IMR-90 (cell line): ENCODE results near the gene GPR107. TPM values are rescaled to one million over a fixed set of nuclear protein-coding genes. Genes with fewer than 3 reads are reported as not detected.

Experiments used
- ATAC-seq: fragments of 200-7000 bp; cut with Tn5 transposase; 2 replicates; pipeline ENCODE4 v1.9.1; 2020; ENCODE audit warnings: low read depth, mild to moderate bottlenecking, moderate library complexity
- BruUV-seq: library from RNA; stranded (reverse); fragments of 400-500 nt; replicated peaks from 2 replicates; lab custom pipeline; 2021; lab: Mats Ljungman, UMichigan
- CTCF ChIA-PET: fragments of 300-600 bp; formaldehyde crosslinking; extraction: SDS; loops from one replicate; lab custom pipeline; 2021; ENCODE audit warnings: antibody characterized with exemption; lab: Yijun Ruan, JAX
- POLR2A ChIA-PET: fragments of 300-600 bp; sonication (Branson Sonifier 250); formaldehyde crosslinking; loops from one replicate; lab custom pipeline; 2022; ENCODE audit warnings: antibody characterized with exemption; ENCODE audit not compliant: unreplicated experiment; lab: Charles Lee
- DNase-seq: peaks from one replicate; pipeline ENCODE4 v3.0.0; 2013
- H2AFZ ChIP-seq: replicated peaks from 2 replicates; pipeline ENCODE3; 2013; ENCODE audit warnings: low read length, mild to moderate bottlenecking; ENCODE audit not compliant: poor library complexity
- H2AK5ac ChIP-seq: 2 replicates; pipeline ENCODE4 v1.6.1; 2013; ENCODE audit warnings: low read depth, low read length, inconsistent platforms
- H2AK9ac ChIP-seq: replicated peaks from 2 replicates; pipeline ENCODE3; 2013; ENCODE audit warnings: mild to moderate bottlenecking, low read depth, low read length, moderate library complexity; ENCODE audit not compliant: poor library complexity
- H2BK120ac ChIP-seq: 2 replicates; pipeline ENCODE4 v1.6.1; 2013; ENCODE audit warnings: low read depth, low read length, inconsistent platforms
- H2BK15ac ChIP-seq: 3 replicates; pipeline ENCODE4 v1.6.1; 2013; ENCODE audit warnings: low read depth, low read length, inconsistent platforms
- H2BK20ac ChIP-seq: 2 replicates; pipeline ENCODE4 v1.6.1; 2013; ENCODE audit warnings: low read depth, mild to moderate bottlenecking, inconsistent platforms, low read length, moderate library complexity
- H2BK5ac ChIP-seq: 2 replicates; pipeline ENCODE4 v1.6.1; 2013; ENCODE audit warnings: mild to moderate bottlenecking, low read depth, low read length, inconsistent platforms; ENCODE audit not compliant: poor library complexity, severe bottlenecking
- H3K14ac ChIP-seq: replicated peaks from 2 replicates; pipeline ENCODE4 v1.6.1; 2013; ENCODE audit warnings: low read depth, low read length, inconsistent platforms
- H3K18ac ChIP-seq: 2 replicates; pipeline ENCODE4 v1.6.1; 2013; ENCODE audit warnings: low read depth, low read length, control low read depth
- H3K23ac ChIP-seq: 2 replicates; pipeline ENCODE4 v1.6.1; 2013; ENCODE audit warnings: low read depth, low read length, inconsistent platforms
- H3K27ac ChIP-seq: 2 replicates; pipeline ENCODE4 v1.5.1; 2013; ENCODE audit warnings: mild to moderate bottlenecking, control low read depth, low read length; ENCODE audit not compliant: insufficient read depth
- H3K27me3 ChIP-seq: 2 replicates; pipeline ENCODE4 v1.6.1; 2013; ENCODE audit warnings: low read length; ENCODE audit not compliant: control insufficient read depth, insufficient read depth
- H3K36me3 ChIP-seq: 2 replicates; pipeline ENCODE4 v1.6.1; 2013; ENCODE audit warnings: low read length, mixed read lengths; ENCODE audit not compliant: control insufficient read depth, insufficient read depth
- H3K4ac ChIP-seq: 2 replicates; pipeline ENCODE4 v1.6.1; 2013; ENCODE audit warnings: low read depth, low read length, inconsistent platforms
- H3K4me1 ChIP-seq: 2 replicates; pipeline ENCODE4 v1.6.1; 2013; ENCODE audit warnings: low read length, mixed read lengths; ENCODE audit not compliant: control insufficient read depth, insufficient read depth
- H3K4me2 ChIP-seq: 2 replicates; pipeline ENCODE4 v1.6.1; 2013; ENCODE audit warnings: low read depth, mild to moderate bottlenecking, control low read depth, low read length, moderate library complexity
- H3K4me3 ChIP-seq: 2 replicates; pipeline ENCODE4 v1.5.1; 2013; ENCODE audit warnings: low read depth, mild to moderate bottlenecking, control low read depth, low read length, moderate library complexity; ENCODE audit not compliant: insufficient read depth
- H3K56ac ChIP-seq: 2 replicates; pipeline ENCODE4 v1.6.1; 2013; ENCODE audit warnings: low read length, inconsistent platforms; ENCODE audit not compliant: insufficient read depth; ENCODE audit errors: extremely low read depth
- H3K79me1 ChIP-seq, 2 experiments: 2 replicates each; pipeline ENCODE4 v1.6.1; 2013; ENCODE audit warnings: low read length in 2 of 2, inconsistent platforms in 1 of 2, low read depth in 1 of 2
- H3K9ac ChIP-seq: 2 replicates; pipeline ENCODE4 v1.6.1; 2013; ENCODE audit warnings: low read depth, low read length, control low read depth
- H3K9me1 ChIP-seq: 2 replicates; pipeline ENCODE4 v1.6.1; 2013; ENCODE audit warnings: low read length, inconsistent platforms; ENCODE audit not compliant: insufficient read depth
- H3K9me3 ChIP-seq: 2 replicates; pipeline ENCODE4 v1.6.1; 2013; ENCODE audit warnings: low read length; ENCODE audit not compliant: control insufficient read depth, insufficient read depth
- H4K20me1 ChIP-seq: 2 replicates; pipeline ENCODE4 v1.6.1; 2013; ENCODE audit warnings: low read length, inconsistent platforms; ENCODE audit not compliant: insufficient read depth
- H4K5ac ChIP-seq: 2 replicates; pipeline ENCODE4 v1.6.1; 2013; ENCODE audit warnings: mild to moderate bottlenecking, low read depth, low read length, control low read depth
- H4K8ac ChIP-seq, 2 experiments: 2 replicates each; pipeline ENCODE4 v1.6.1; 2013; ENCODE audit warnings: low read depth in 2 of 2, low read length in 2 of 2, control low read depth in 1 of 2, inconsistent platforms in 1 of 2
- H4K91ac ChIP-seq: 2 replicates; pipeline ENCODE4 v1.6.1; 2013; ENCODE audit warnings: low read depth, low read length, inconsistent platforms; ENCODE audit not compliant: insufficient read depth
- NFE2L2 ChIP-seq: fragments of 150-350 bp; IDR thresholded peaks from 2 replicates; pipeline ENCODE4 v1.6.1; 2016; ENCODE audit warnings: low read depth, mild to moderate bottlenecking, low read length
- POLR2A ChIP-seq: IDR thresholded peaks from 2 replicates; pipeline ENCODE4 v1.6.1; 2012; ENCODE audit warnings: mild to moderate bottlenecking, low read depth, low read length
- WGBS, 2 experiments: methylation state at CpG; one replicate each; pipeline versions ENCODE4 v1.1.5 to v1.1.7; 2013; ENCODE audit warnings: missing lambda C conversion rate in 2 of 2; ENCODE audit not compliant: insufficient read length in 1 of 2; ENCODE audit errors: extremely low coverage in 2 of 2; 5-methylcytosine and 5-hydroxymethylcytosine counted together
- dilution Hi-C: fragments of 300-500 bp; cut with HindIII; formaldehyde crosslinking; loops from one replicate; pipeline ENCODE4 v1.14.3; 2018; ENCODE audit warnings: low sequenced_read_pairs; ENCODE audit not compliant: unreplicated experiment
- in situ Hi-C: fragments of 300-500 bp; cut with MboI; formaldehyde crosslinking; loops from 3 replicates; pipeline ENCODE4 v1.14.3; 2019; ENCODE audit warnings: low sequenced_read_pairs, inconsistent platforms, mixed read lengths
- intact Hi-C: fragments of 100-400 bp; cut with micrococcal nuclease; formaldehyde crosslinking; loops from 2 replicates; pipeline ENCODE4 v1.10.0; 2022
- polyA plus RNA-seq, 3 experiments: library from polyadenylated mRNA; depleted of rRNA; stranded (reverse); fragments of >200 nt; gene quantifications; 2 replicates each; pipeline ENCODE4 v1.2.3, GENCODE V29; 2012; ENCODE audit warnings: low replicate concordance in 1 of 3
- total RNA-seq: library from RNA; depleted of rRNA; stranded (reverse); fragments of >200 nt; gene quantifications from 2 replicates; pipeline ENCODE4 v1.2.3, GENCODE V29; 2012

The GPR107 gene
- total and polyA plus RNA-seq, 2 of the 4 experiments (the other 2 are of a cell fraction): 16.7 to 21.6 TPM

- intact Hi-C loops: no loop called here
- no peak for TF ChIP-seq NFE2L2
- no peak for TF ChIP-seq POLR2A
- in situ Hi-C loops: no loop called here
- no CpG with 5 or more reads among the region's 2 CpGs for WGBS, 2 experiments
- Histone ChIP-seq H2BK15ac (no peak overlapping the region), H3K9ac (no peak overlapping the region), H3K4me2 (no peak overlapping the region), H2BK120ac (no peak overlapping the region), H3K18ac (no peak overlapping the region), H3K27ac (no peak overlapping the region), H4K5ac (no peak overlapping the region), H3K27me3 (no peaks in the 10 kb centered on the region), H3K14ac (no peak overlapping the region), H3K79me1 (peaks cover 21 to 79% of the 10 kb centered on the region in 2 experiments), H3K4ac (no peak overlapping the region), H3K56ac (no peak overlapping the region), H2BK5ac (no peak overlapping the region), H4K91ac (no peak overlapping the region), H4K8ac (no peak overlapping the region), H3K36me3 (peaks cover 14% of the 10 kb centered on the region), H3K4me1 (peaks cover 13% of the 10 kb centered on the region), H3K23ac (no peak overlapping the region), H2AK9ac (no peak overlapping the region), H4K20me1 (peaks cover 62% of the 10 kb centered on the region), H3K9me3 (no peaks in the 10 kb centered on the region), H3K9me1 (peaks cover 25% of the 10 kb centered on the region; the same call in 1 of the 2 replicates), H2BK20ac (no peak overlapping the region), H2AFZ (no peak overlapping the region), H2AK5ac (no peak overlapping the region), H3K4me3 (no peak overlapping the region)
- ATAC-seq (no peak), DNase-seq (no peak)
- ChIA-PET POLR2A (no interaction called here), CTCF (no interaction called here)
- dilution Hi-C loops: no loop called here
- BruUV-seq: no TSS peak
Observed at GRCh38 chr9:130179331-130179907, 125.7 kb downstream of the GPR107 start.
